Neural cell (in vitro differentiated cells): ENCODE measurements around the gene POU2F3. TPM values are rescaled to one million over a fixed set of nuclear protein-coding genes. Genes with fewer than 3 reads are reported as not detected.

Source experiments
- H2AFZ ChIP-seq: fragments of 200-600, 300-800 bp; sonication (generic), shearing (Covaris generic); 2 replicates; pipeline ENCODE4 v1.6.0; 2014; ENCODE audit warnings: low read depth, mild to moderate bottlenecking, antibody characterized with exemption, low read length, moderate library complexity
- H3F3A ChIP-seq: fragments of 200-600 bp; shearing (Covaris generic); 2 replicates; pipeline ENCODE4 v1.6.1; 2016; ENCODE audit warnings: mild to moderate bottlenecking, moderate library complexity, mixed read lengths, antibody characterized with exemption, low read length; ENCODE audit not compliant: insufficient read depth, poor library complexity, severe bottlenecking
- H3K27ac ChIP-seq: fragments of 200-600, 300-800 bp; sonication (generic), shearing (Covaris generic); 2 replicates; pipeline ENCODE4 v1.5.1; 2014; ENCODE audit warnings: mild to moderate bottlenecking, low read length, moderate library complexity
- H3K27me3 ChIP-seq: fragments of 300-800, 200-600 bp; sonication (generic), shearing (Covaris generic); 2 replicates; pipeline ENCODE4 v1.6.0; 2014; ENCODE audit warnings: mild to moderate bottlenecking, low read depth, low read length, moderate library complexity; ENCODE audit not compliant: insufficient read depth
- H3K36me3 ChIP-seq: fragments of 300-800, 200-600 bp; sonication (generic), shearing (Covaris generic); 2 replicates; pipeline ENCODE4 v1.5.1; 2014; ENCODE audit warnings: mild to moderate bottlenecking, antibody characterized with exemption, low read length, moderate library complexity; ENCODE audit not compliant: insufficient read depth
- H3K4me2 ChIP-seq: fragments of 300-800, 200-600 bp; sonication (generic), shearing (Covaris generic); 2 replicates; pipeline ENCODE4 v1.6.0; 2014; ENCODE audit warnings: mild to moderate bottlenecking, low read length
- H3K4me3 ChIP-seq: fragments of 300-800, 200-600 bp; sonication (generic), shearing (Covaris generic); 2 replicates; pipeline ENCODE4 v1.5.1; 2014; ENCODE audit warnings: mild to moderate bottlenecking, low read length, moderate library complexity
- H3K79me2 ChIP-seq: fragments of 200-600 bp; shearing (Covaris generic); replicated peaks from 2 replicates; pipeline ENCODE4 v1.6.0; 2014; ENCODE audit warnings: mild to moderate bottlenecking, low read length, moderate library complexity; ENCODE audit not compliant: insufficient read depth
- H3K9ac ChIP-seq: fragments of 300-800, 200-600 bp; sonication (generic), shearing (Covaris generic); 2 replicates; pipeline ENCODE4 v1.6.1; 2016; ENCODE audit warnings: mild to moderate bottlenecking, low read length, mixed read lengths
- H3K9me2 ChIP-seq: fragments of 200-600 bp; shearing (Covaris generic); 2 replicates; pipeline ENCODE4 v1.6.1; 2016; ENCODE audit warnings: mild to moderate bottlenecking, low read length, mixed read lengths; ENCODE audit not compliant: insufficient read depth
- H3K9me3 ChIP-seq: fragments of 200-600, 300-800 bp; sonication (generic), shearing (Covaris generic); 2 replicates; pipeline ENCODE4 v1.6.1; 2016; ENCODE audit warnings: mild to moderate bottlenecking, mixed run types, low read length, moderate library complexity, mixed read lengths
- H4K20me1 ChIP-seq: fragments of 200-600 bp; shearing (Covaris generic); 2 replicates; pipeline ENCODE4 v1.6.1; 2016; ENCODE audit warnings: mild to moderate bottlenecking, mixed run types; ENCODE audit not compliant: insufficient read depth
- EP300 ChIP-seq: fragments of 450-650 bp; conservative IDR thresholded peaks from 2 replicates; pipeline ENCODE4 v1.6.1; 2014; ENCODE audit warnings: antibody characterized with exemption, mild to moderate bottlenecking, moderate library complexity; ENCODE audit not compliant: poor library complexity, severe bottlenecking
- EZH2 ChIP-seq: fragments of 200-600, 300-800 bp; shearing (Covaris generic), sonication (generic); IDR thresholded peaks from 2 replicates; pipeline ENCODE4 v1.6.1; 2014; ENCODE audit warnings: antibody characterized with exemption, low read length, borderline replicate concordance, mild to moderate bottlenecking; ENCODE audit not compliant: insufficient read depth, poor library complexity, severe bottlenecking
- MXI1 ChIP-seq: fragments of 450-650 bp; conservative IDR thresholded peaks from 2 replicates; pipeline ENCODE4 v1.6.1; 2014; ENCODE audit warnings: antibody characterized with exemption, mild to moderate bottlenecking; ENCODE audit not compliant: poor library complexity, severe bottlenecking
- POLR2AphosphoS5 ChIP-seq: IDR thresholded peaks from 2 replicates; pipeline ENCODE4 v1.6.1; 2012
- RAD21 ChIP-seq: fragments of 450-650 bp; conservative IDR thresholded peaks from 2 replicates; pipeline ENCODE4 v1.6.1; 2014; ENCODE audit warnings: antibody characterized with exemption, mild to moderate bottlenecking, moderate library complexity
- SMC3 ChIP-seq: fragments of 450-650 bp; conservative IDR thresholded peaks from 2 replicates; pipeline ENCODE4 v1.6.1; 2014; ENCODE audit warnings: antibody characterized with exemption, mild to moderate bottlenecking, moderate library complexity; ENCODE audit not compliant: poor library complexity
- TAF1 ChIP-seq: IDR thresholded peaks from 2 replicates; pipeline ENCODE4 v1.6.1; 2012; ENCODE audit warnings: low read depth
- polyA plus RNA-seq: library from polyadenylated mRNA; depleted of rRNA; stranded (reverse); fragments of >200 nt; gene quantifications from 2 replicates; pipeline ENCODE4 v1.2.3, GENCODE V29; 2014
- TF ChIP-seq, protein P1 (sequence below): fragments of 450-650 bp; IDR thresholded peaks from 2 replicates; pipeline ENCODE4 v1.5.1; 2014; ENCODE audit warnings: antibody characterized with exemption, mild to moderate bottlenecking, moderate library complexity; ENCODE audit not compliant: poor library complexity, severe bottlenecking
- TF ChIP-seq, protein P2 (sequence below): IDR thresholded peaks from 2 replicates; pipeline ENCODE4 v1.6.1; 2012; ENCODE audit warnings: borderline replicate concordance

Gene POU2F3
- polyA plus RNA-seq, 1 donor from 2014 or later: not detected

DNA sequence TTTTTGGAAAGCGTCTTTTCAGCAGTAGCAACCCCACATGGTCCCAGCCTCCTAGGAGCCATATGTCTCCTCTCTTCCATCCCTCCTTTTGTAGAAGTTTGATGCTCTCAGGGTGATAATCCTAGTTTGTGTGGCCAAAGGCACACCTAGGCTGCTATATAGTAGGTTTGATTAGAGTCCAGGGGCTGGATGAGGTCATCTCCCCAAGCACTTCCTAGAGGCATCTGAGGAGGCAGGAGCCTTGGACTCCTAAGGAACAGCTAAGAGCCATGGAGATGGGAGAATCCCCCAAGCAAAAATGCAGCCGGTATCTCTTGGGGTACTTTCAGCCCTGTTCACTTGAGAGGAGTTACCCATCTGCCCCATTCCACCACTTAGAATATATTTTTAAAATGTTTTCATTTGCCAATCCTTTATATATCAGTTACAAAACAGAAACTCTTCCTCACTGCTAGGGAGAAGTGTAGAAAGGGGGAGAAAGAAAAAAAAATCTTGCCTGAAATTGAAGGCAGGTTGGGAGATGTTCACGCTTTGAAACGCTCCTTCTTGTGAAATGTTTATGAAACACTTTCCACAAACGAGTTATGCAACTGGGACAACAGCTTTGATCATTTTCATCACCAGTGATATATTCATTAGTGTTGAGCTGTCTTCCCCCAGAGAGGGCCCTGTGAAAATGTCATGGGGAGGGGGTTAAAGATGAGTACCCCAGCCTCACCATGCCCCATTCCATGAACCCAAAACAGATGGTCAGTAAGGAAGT, 53.3 kb downstream of the POU2F3 start:
- no peak for TF ChIP-seq TAF1
- no peak for TF ChIP-seq RAD21
- TF ChIP-seq EZH2: no peak
- TF ChIP-seq, protein P1, sequence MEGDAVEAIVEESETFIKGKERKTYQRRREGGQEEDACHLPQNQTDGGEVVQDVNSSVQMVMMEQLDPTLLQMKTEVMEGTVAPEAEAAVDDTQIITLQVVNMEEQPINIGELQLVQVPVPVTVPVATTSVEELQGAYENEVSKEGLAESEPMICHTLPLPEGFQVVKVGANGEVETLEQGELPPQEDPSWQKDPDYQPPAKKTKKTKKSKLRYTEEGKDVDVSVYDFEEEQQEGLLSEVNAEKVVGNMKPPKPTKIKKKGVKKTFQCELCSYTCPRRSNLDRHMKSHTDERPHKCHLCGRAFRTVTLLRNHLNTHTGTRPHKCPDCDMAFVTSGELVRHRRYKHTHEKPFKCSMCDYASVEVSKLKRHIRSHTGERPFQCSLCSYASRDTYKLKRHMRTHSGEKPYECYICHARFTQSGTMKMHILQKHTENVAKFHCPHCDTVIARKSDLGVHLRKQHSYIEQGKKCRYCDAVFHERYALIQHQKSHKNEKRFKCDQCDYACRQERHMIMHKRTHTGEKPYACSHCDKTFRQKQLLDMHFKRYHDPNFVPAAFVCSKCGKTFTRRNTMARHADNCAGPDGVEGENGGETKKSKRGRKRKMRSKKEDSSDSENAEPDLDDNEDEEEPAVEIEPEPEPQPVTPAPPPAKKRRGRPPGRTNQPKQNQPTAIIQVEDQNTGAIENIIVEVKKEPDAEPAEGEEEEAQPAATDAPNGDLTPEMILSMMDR: no peak
- H3K9me2 ChIP-seq: no peaks in the 10 kb centered on the region

DNA sequence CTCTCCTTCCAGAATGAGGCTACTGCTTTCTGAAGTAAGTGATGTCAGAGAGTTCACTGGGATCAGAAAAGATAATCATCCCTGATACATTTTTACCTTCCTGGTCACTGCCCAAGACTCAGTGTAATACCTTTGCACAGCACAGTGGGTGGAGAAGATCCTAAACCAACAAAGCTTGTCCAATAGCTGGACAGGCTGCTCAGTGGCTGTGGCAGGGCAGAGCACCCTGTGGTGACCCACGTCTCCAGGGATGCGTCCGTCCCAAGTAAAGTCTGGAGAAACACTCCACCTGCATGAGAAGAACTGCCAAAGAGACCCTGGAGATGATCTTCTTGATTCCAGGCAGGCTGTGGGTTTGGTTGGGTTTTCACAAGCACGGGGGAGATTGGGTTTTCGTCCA, 54.2 kb downstream of the POU2F3 start:
- no peaks in the 10 kb centered on the region for H4K20me1 ChIP-seq
- no peaks in the 10 kb centered on the region for H3K79me2 ChIP-seq
- no peaks in the 10 kb centered on the region for H3K36me3 ChIP-seq
- H3K27me3 ChIP-seq: no peaks in the 10 kb centered on the region
- TF ChIP-seq EZH2: no peak
- TF ChIP-seq, protein P1: no peak
- no peak for TF ChIP-seq MXI1
- TF ChIP-seq, protein P2, sequence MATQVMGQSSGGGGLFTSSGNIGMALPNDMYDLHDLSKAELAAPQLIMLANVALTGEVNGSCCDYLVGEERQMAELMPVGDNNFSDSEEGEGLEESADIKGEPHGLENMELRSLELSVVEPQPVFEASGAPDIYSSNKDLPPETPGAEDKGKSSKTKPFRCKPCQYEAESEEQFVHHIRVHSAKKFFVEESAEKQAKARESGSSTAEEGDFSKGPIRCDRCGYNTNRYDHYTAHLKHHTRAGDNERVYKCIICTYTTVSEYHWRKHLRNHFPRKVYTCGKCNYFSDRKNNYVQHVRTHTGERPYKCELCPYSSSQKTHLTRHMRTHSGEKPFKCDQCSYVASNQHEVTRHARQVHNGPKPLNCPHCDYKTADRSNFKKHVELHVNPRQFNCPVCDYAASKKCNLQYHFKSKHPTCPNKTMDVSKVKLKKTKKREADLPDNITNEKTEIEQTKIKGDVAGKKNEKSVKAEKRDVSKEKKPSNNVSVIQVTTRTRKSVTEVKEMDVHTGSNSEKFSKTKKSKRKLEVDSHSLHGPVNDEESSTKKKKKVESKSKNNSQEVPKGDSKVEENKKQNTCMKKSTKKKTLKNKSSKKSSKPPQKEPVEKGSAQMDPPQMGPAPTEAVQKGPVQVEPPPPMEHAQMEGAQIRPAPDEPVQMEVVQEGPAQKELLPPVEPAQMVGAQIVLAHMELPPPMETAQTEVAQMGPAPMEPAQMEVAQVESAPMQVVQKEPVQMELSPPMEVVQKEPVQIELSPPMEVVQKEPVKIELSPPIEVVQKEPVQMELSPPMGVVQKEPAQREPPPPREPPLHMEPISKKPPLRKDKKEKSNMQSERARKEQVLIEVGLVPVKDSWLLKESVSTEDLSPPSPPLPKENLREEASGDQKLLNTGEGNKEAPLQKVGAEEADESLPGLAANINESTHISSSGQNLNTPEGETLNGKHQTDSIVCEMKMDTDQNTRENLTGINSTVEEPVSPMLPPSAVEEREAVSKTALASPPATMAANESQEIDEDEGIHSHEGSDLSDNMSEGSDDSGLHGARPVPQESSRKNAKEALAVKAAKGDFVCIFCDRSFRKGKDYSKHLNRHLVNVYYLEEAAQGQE: no peak
- TF ChIP-seq TAF1: no peak
- no peak for TF ChIP-seq RAD21
- TF ChIP-seq EP300: no peak
- TF ChIP-seq POLR2AphosphoS5: no peak
- TF ChIP-seq SMC3: no peak
- H2AFZ ChIP-seq: no peak overlapping the region
- H3K9me3 ChIP-seq: peaks cover 3% of the 10 kb centered on the region
- no peak overlapping the region for H3K4me2 ChIP-seq
- no peaks in the 10 kb centered on the region for H3F3A ChIP-seq
- no peaks in the 10 kb centered on the region for H3K9me2 ChIP-seq
- H3K9ac ChIP-seq: no peak overlapping the region
- no peak overlapping the region for H3K27ac ChIP-seq
- H3K4me3 ChIP-seq: no peak overlapping the region

More for the DNA sequence above, 53.3 kb downstream of the POU2F3 start:
- no peaks in the 10 kb centered on the region for H3K27me3 ChIP-seq
- no peak overlapping the region for H2AFZ ChIP-seq
- no peak overlapping the region for H3K27ac ChIP-seq
- H3K9me3 ChIP-seq: peaks cover 3% of the 10 kb centered on the region
- H3F3A ChIP-seq: no peaks in the 10 kb centered on the region
- H3K36me3 ChIP-seq: no peaks in the 10 kb centered on the region
- no peaks in the 10 kb centered on the region for H4K20me1 ChIP-seq
- no peaks in the 10 kb centered on the region for H3K79me2 ChIP-seq
- H3K4me3 ChIP-seq: no peak overlapping the region
- no peak overlapping the region for H3K4me2 ChIP-seq
- no peak overlapping the region for H3K9ac ChIP-seq
